ENCODE data around the gene IGSF10. TPM values are rescaled to one million over a fixed set of nuclear protein-coding genes. Genes with fewer than 3 reads are reported as not detected.

IGSF10 gene
- total and polyA plus RNA-seq, 4 donors = 0.24 to 1.6 (median 0.73) TPM

- no peaks in the 10 kb centered on the region for H3K36me3 ChIP-seq (ENCODE audit: control insufficient read depth in 4 of 4, insufficient read depth in 3 of 4, low read depth in 1 of 4, low read length in 3 of 4)
- 57% methylated on average over 3 of the region's 3 CpGs for WGBS
- DNase-seq (ENCODE audit: low spot score) = no peak
- TF ChIP-seq RAD21 (IDR thresholded peaks at IDR 0.05) (no peak), NR2F2 (IDR thresholded peaks at IDR 0.05) (no peak), JUND (IDR thresholded peaks at IDR 0.05) (no peak), TAF1 (conservative IDR thresholded peaks at IDR 0.05) (no peak), CTCF (IDR thresholded peaks at IDR 0.05; ENCODE audit: low read depth, low read length, missing input control) (no peak), ZBTB33 (IDR thresholded peaks at IDR 0.05) (no peak), GABPA (IDR thresholded peaks at IDR 0.05 in 1 of 2, conservative IDR thresholded peaks at IDR 0.05 in 1 of 2) (no peak), HNF4A (conservative IDR thresholded peaks at IDR 0.05) (no peak), FOXA2 (IDR thresholded peaks at IDR 0.05) (no peak), RXRA (IDR thresholded peaks at IDR 0.05) (no peak), HNF4G (IDR thresholded peaks at IDR 0.05) (no peak), REST (IDR thresholded peaks at IDR 0.05) (no peak), SP1 (IDR thresholded peaks at IDR 0.05) (no peak), ATF3 (IDR thresholded peaks at IDR 0.05) (no peak), EGR1 (IDR thresholded peaks at IDR 0.05; ENCODE audit: low read depth in 2 of 2) (no peak), FOXA1 (IDR thresholded peaks at IDR 0.05) (no peak), MAX (IDR thresholded peaks at IDR 0.05) (no peak), YY1 (IDR thresholded peaks at IDR 0.05) (no peak)
- no peak overlapping the region for H3K27ac ChIP-seq (ENCODE audit: low read depth in 1 of 2, low read length in 2 of 2)
- H3K4me3 ChIP-seq (ENCODE audit: low read depth in 1 of 3, low read length in 3 of 3) = no peak overlapping the region
- no peaks in the 10 kb centered on the region for H3K27me3 ChIP-seq (ENCODE audit: control insufficient read depth in 4 of 4, insufficient read depth in 4 of 4, low read length in 3 of 4)
- no peaks in the 10 kb centered on the region for H3K4me1 ChIP-seq (ENCODE audit: control insufficient read depth in 4 of 4, insufficient read depth in 4 of 4, low read length in 3 of 4)
- H3K9me3 ChIP-seq (ENCODE audit: control insufficient read depth in 4 of 4, low read length in 3 of 4) = no peaks in the 10 kb centered on the region
- no peak overlapping the region for H3K9ac ChIP-seq (ENCODE audit: low read depth in 1 of 2, low read length in 2 of 2)
These were observed 38.3 kb upstream of the IGSF10 start for GRCh38 chr3:151499168-151499567.
